NB4 (cell line): ENCODE data around the gene GLRX2.

ENCODE experiments used
- DNase-seq: peaks from one replicate; pipeline ENCODE4 v3.0.0; 2010; ENCODE audit warnings: low read depth
- H3K4me3 ChIP-seq: one replicate; pipeline ENCODE4 v1.5.1; 2011; ENCODE audit warnings: mild to moderate bottlenecking, low read depth, low read length, moderate library complexity
- MYC ChIP-seq: IDR thresholded peaks from 2 replicates; pipeline ENCODE4 v1.6.1; 2011; ENCODE audit warnings: low read depth, low read length
- POLR2A ChIP-seq: IDR thresholded peaks from 2 replicates; pipeline ENCODE4 v1.6.1; 2011; ENCODE audit warnings: mild to moderate bottlenecking; ENCODE audit not compliant: insufficient read length; ENCODE audit errors: extremely low read depth
- TF ChIP-seq, protein P1 (sequence below): IDR thresholded peaks from one replicate; pipeline ENCODE4 v1.5.1; 2012; ENCODE audit warnings: low read depth, low read length
- TF ChIP-seq, protein P2 (sequence below): IDR thresholded peaks from 2 replicates; pipeline ENCODE4 v1.6.1; 2011; ENCODE audit warnings: low read depth, low read length

Gene GLRX2

GRCh38 chr1:193109619-193110018, 4.4 kb upstream of the GLRX2 start:
- no peak overlapping the region for H3K4me3 ChIP-seq
- DNase-seq = no peak
- TF ChIP-seq, protein P1, sequence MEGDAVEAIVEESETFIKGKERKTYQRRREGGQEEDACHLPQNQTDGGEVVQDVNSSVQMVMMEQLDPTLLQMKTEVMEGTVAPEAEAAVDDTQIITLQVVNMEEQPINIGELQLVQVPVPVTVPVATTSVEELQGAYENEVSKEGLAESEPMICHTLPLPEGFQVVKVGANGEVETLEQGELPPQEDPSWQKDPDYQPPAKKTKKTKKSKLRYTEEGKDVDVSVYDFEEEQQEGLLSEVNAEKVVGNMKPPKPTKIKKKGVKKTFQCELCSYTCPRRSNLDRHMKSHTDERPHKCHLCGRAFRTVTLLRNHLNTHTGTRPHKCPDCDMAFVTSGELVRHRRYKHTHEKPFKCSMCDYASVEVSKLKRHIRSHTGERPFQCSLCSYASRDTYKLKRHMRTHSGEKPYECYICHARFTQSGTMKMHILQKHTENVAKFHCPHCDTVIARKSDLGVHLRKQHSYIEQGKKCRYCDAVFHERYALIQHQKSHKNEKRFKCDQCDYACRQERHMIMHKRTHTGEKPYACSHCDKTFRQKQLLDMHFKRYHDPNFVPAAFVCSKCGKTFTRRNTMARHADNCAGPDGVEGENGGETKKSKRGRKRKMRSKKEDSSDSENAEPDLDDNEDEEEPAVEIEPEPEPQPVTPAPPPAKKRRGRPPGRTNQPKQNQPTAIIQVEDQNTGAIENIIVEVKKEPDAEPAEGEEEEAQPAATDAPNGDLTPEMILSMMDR = no peak
- TF ChIP-seq POLR2A (no peak), MYC (no peak)
- TF ChIP-seq, protein P2, sequence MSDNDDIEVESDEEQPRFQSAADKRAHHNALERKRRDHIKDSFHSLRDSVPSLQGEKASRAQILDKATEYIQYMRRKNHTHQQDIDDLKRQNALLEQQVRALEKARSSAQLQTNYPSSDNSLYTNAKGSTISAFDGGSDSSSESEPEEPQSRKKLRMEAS = no peak

- TF ChIP-seq MYC (no peak), POLR2A (no peak)
- TF ChIP-seq, protein P2 = no peak
- TF ChIP-seq, protein P1 = no peak
- no peak overlapping the region for H3K4me3 ChIP-seq
- no peak for DNase-seq
These were observed 3.3 kb upstream of the GLRX2 start for GRCh38 chr1:193108471-193108870.

- peak overlapping the region; percentile 73 for H3K4me3 ChIP-seq
- no peak for TF ChIP-seq POLR2A
- DNase-seq = no peak
These were observed 585 bp upstream of the GLRX2 start for GRCh38 chr1:193105821-193106177.

DNA sequence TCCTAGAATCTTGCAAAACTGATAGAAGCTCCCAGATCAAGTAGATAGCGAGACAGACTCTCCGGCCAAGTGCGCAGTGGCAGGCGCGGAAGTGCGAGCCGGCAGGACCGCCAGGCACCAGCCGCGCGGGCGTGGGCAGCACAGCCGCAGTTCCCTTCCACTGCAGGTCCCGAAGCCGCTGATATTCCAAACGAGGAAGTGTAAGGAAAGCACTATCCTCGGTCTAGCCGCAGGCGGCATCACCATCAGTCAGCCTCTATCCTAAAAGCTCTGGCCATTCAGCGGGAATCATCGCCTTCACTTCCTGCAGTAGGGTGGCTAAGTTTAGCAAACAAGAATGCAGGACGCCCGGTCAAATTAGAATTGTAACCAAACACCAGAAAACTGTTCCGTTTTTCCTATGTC, 710 bp downstream of the GLRX2 start:
- H3K4me3 ChIP-seq = peak overlapping the region; percentile 91
- TF ChIP-seq, protein P2 = 0 out of 2 replicates have a peak, but pooled peaks have one; percentile 17
- TF ChIP-seq, protein P1 = no peak
- no peak for TF ChIP-seq POLR2A
- TF ChIP-seq MYC = 0 out of 2 replicates have a peak, but pooled peaks have one; percentile 17
- peak; percentile 60 for DNase-seq

DNA sequence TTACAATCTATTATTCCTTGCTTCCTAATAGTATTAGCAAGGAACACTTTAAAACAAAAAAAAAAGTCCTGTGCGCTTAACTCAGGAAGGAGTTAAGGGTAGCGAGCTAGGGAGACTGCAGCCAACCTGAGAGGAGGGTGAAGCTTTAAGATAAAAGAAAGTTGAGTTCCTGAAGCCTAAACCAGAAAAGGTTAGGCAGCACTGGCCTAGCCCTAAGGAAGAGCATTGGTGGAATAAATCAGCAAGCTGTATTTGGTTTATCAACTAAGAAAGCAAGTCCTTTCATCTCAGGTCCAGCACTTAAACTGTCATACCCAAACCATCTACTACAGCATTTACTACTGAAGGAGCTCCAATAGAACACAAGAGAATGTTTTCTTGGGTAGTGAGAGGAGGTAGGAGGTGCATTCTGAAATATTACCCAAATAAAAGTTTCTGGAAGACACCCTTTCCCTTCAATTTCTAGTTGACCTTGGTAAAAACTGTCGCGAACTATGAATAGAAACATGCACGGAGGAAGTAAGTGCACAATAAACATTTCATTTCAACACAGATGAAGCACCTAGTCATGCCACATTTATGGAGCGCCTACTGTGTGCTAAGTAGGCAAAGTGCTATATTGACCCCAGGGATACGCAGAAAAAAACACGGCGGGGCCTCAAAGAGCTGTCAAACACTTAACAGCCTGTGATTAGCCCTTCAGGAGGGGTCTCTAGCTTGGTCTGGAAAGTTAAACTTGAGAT, 1.3 kb downstream of the GLRX2 start:
- DNase-seq = peak; percentile 10

DNA sequence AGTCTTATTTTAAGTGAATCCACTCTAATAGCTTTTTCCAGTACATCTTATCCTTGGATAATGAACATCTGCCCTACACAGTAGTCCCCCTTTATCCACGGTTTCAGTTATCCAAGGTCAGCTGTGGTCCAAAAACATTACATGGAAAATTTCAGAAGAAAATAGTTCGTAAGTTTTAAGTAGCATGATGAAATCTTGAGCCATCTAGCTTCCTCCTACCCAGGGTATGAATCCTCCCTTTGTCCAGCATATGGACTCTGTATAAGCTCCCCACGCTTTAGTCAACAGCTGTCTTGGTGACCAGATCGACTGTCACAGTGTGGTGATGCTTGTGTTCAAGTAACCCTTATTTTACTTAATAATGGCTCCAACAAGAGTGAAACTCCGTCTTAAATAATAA, 2.6 kb downstream of the GLRX2 start:
- TF ChIP-seq, protein P1 = no peak
- TF ChIP-seq MYC (no peak), POLR2A (no peak)
- TF ChIP-seq, protein P2 = no peak
- peak; percentile 13 for DNase-seq

More for the DNA sequence above, 1.3 kb downstream of the GLRX2 start:
- TF ChIP-seq MYC (no peak), POLR2A (no peak)
- TF ChIP-seq, protein P2 = no peak
- TF ChIP-seq, protein P1 = no peak
- H3K4me3 ChIP-seq = peak overlapping the region; percentile 91

More for the DNA sequence above, 2.6 kb downstream of the GLRX2 start:
- H3K4me3 ChIP-seq = no peak overlapping the region
